NCI-H2029 (cell line): ENCODE data around the gene RSPH6A.

Source experiments
- DNase-seq: peaks from one replicate; lab custom pipeline; 2025; lab: John Stamatoyannopoulos, UW

Gene RSPH6A

GRCh38 chr19:45814851-45815480 is at the start of gene RSPH6A:
Gene RSPH6A (minus strand): TSS chr19:45815308. CDS start chr19:45815176, 132 bp downstream.
- no peak for DNase-seq

DNA sequence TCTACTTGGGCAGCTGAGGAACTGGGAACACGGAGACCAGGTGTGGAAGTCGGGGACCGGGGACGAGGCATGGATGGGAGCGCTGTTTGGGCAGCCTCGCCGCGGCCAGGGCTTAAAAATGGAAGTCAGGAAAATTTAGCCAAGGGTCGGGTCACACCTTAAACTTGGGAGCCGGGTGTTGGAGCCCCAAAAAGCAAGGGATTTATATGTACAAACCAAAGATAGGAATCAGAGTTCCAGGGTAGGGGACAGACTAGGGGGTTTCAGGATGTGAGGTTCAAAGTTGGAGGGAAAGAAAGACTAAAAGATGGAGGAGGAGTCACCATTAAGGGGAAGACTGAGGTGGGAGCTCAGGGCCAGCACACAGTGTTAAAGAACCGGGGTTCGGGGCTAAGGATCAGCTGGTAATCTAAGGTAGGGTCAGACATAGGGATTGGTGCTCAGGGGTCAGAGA is 49.5 kb upstream of the RSPH6A start:
- DNase-seq = no peak

- no peak for DNase-seq
These were observed 48.9 kb upstream of the RSPH6A start, which contains the start of gene FOXA3 for GRCh38 chr19:45863840-45864628. Gene FOXA3 (plus strand): TSS chr19:45864326. CDS start chr19:45864457, 131 bp downstream.

- DNase-seq = no peak
These were observed 48.3 kb upstream of the RSPH6A start for GRCh38 chr19:45863335-45863839.

DNA sequence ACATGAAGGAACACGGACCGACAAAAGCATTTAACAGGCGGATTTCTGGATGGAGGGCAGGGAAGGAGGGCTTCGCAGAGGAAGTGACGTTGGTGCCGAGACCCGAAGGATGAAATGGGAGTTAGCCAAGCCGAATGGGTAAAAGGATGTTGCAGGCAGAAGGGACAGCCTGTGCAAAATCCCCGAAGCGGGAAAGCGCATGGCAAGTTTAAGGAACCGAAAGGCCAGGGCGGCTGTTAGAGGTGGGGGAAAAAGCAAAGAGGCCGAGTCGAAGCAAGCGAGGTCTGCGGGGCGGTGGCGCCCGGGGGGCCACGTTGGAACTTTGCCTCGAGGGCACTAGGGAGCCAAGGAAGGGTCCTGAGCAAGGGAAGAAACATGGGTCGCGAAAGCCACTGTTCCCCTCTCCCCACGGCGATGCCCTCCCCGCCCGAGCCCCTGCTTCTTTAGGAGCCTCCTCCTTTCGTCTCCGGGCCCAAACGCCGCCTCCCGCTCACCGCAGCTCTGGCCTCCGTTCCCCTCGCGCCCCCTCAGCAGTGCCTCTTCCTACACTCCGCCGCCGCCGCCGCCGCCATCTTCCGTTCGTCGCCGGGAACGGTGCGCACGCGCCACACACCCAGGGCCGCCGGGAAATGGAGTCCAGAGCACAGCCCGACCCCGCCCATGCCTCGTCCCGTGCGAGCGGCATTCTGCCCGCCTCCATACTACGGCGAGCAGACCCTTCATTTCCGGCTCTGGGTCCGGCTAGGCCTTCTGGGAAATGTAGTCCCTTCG is 47.6 kb upstream of the RSPH6A start, which contains the start of gene SYMPK:
Gene SYMPK (minus strand): TSS at position 584 of the 771 bp plus-strand sequence. CDS start 8,652 bp downstream, outside the sequence.
- DNase-seq = peak; percentile 98

GRCh38 chr19:45862271-45862563 is 47.1 kb upstream of the RSPH6A start:
- no peak for DNase-seq

GRCh38 chr19:45860359-45861259 is 45.5 kb upstream of the RSPH6A start:
- no peak for DNase-seq

- no peak for DNase-seq
These were observed 39.2 kb upstream of the RSPH6A start for GRCh38 chr19:45854167-45854778.

GRCh38 chr19:45852983-45853382 is 37.9 kb upstream of the RSPH6A start:
- DNase-seq = peak; percentile 42

DNA sequence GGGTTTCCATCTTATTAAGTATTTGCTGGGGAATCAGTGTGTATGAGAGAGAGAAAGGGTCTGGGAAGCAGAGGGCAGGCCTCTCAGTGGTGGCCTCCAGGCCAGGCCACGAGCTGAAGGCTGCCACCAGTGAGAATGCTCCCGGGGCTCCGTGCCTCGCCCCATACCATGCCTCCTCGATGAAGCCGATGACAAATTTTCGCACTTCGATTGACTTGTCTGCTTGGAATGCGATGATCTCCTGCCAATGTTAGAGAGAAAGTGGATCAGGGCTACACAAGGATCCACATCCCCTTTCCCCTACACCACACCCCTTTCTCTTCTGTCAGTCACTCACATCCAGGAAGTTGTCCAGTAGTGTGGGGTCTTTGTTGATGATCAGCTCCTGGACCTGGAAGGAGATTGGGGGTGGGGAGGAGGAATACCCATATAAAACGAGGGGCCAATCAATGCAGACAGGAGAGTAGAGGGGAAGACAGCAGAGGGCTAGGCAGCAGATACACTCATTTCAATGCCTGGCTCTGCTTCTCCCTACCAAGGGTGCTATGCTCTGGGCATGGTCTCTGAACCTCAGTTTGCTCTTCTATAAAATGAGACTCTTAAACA is 37.1 kb upstream of the RSPH6A start:
- DNase-seq = no peak

DNA sequence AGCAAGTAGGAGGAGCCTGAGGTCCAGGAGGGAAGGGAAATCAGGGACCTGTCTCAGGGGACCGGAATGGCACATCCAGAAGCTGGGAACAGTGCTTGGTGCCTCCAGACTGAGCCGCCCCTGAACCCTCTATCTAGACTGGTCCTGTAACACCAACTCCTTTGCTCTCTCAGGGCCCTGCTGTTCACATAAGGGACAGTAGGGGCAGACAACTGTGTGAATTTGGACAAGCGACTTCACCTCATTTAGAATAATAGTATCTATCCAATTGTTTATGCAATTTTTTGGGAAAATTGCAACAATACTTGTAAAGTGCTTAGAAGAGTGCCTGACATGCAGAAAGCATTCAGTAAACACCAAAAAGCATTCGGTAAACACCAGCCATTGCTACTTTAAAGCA is 33.8 kb upstream of the RSPH6A start:
- no peak for DNase-seq

DNA sequence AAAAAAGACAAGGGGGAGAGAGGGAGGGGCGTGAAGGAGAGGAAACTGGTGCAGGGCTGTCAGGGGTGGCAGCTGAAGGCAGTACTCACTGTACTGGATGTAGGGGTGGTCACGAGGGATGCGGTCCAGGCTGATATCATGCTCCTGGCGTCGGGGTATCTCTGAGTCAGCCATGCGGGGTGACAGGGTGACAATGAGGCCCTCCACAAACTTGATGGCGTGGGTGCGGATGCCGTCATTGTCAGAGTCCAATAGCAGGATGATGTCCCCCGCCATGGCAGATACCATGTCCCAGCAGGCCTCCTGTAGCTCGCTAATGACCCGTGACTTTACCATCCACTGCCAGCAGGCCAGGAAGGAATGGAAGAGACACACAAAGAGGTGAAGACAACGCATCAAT is 32.6 kb upstream of the RSPH6A start:
- DNase-seq = no peak

- DNase-seq = no peak
These were observed 27.1 kb upstream of the RSPH6A start for GRCh38 chr19:45842198-45842597.

- no peak for DNase-seq
These were observed 19.9 kb upstream of the RSPH6A start for GRCh38 chr19:45834970-45835369.

DNA sequence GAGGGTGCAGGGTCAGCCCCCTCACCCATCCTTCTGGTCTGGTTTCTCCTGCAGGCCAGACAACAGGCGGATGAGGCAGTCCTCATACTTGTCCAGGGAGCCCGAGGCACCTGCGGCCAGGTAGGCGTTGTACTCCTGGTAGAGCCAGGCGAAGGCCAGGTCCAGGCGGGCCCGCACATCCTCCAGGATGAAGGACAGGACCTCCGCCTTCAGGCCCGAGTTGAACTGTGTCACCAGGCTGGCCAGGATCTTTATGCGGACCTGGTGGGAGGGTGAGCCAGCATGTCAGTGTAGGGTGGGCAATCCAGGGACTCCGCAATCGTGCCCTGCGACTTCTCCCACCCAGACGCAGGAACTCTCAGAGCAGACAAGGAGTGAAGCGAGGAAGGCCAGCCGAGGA is 13.8 kb upstream of the RSPH6A start:
- no peak for DNase-seq

- DNase-seq = no peak
These were observed 13.4 kb upstream of the RSPH6A start for GRCh38 chr19:45828523-45828922.

DNA sequence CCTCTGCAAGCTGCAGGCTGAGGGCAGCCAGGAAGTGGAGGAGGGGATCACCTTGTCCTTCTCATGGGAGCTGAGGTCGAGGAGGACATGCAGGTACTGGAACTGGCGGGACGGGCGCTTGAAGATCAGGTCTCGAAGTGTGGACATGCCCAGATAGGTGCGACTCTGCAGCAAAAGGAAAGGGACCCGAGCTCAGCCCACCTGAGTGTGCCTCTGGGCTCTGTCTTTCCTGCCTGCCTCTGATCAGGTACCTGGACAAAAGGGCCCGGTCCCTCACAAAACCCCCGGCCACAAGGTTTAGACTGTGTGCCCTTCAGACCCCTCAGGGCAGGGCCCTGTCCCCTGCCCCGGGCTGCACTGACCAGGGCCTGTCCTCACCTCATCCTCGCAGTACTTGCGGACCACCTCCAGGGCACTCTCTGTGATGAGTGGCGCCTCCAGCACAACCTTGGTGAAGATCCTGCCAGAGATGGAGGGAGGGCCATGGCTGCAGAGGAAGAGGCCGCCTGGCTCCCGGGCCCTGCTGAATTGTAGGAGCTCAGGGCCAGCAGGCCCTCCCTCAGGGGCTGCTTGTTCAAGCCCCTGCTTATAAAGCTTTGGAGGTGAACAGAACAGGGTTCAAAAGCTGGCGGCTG is 12.5 kb upstream of the RSPH6A start:
- no peak for DNase-seq

GRCh38 chr19:45826934-45827333 is 11.8 kb upstream of the RSPH6A start:
- DNase-seq = no peak

DNA sequence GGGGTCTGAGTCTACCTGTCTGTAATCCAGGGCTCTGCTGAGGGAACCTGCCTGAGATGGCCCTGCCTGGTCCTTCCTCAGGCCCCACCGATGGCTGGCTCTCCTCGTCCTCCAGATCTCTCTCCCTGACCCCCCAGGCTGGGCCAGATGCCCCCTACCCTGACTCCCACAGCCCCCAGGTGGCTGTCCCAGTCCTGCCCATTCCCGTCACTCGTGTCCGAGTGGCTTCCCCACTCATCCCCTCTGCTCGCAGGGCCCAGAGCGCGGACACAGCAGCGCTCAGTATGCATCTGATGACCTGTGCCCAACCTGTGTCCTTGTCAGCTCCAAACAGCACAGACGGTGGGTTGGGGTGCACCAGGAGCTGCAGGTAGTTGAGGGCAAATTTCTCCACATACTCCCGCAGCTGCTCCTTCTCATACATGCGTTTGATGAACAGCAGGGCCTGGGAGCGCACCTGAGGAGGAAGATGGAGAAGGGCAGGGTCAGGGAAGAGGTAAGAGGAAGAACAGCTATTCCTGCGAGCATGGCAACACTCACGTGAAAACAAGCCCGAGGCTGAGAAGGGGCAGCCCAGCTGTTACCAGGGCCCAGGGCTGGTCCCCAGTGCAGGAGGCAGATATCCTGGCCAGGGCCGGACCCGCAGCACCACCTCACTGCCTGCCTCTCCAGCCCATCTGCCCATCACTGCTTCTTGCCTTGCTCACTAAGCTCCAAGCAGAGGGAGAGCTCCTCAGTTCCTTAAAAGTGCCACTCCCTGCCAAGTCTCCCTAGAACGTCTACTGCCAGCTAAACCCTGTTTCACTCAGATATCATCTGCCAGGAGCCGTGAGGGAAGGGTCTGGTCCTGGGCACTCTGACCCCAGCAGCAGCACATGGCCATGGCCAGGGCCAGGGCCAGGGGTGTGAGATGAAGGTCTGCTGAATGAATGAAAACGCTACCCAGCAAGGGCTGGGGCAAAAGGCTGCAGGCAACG is 11.1 kb upstream of the RSPH6A start:
- DNase-seq = no peak
